Fibroblast of the aortic adventitia (primary cell): Measurements from ENCODE around the gene SLC28A3. TPM values are rescaled to one million over a fixed set of nuclear protein-coding genes. Genes with fewer than 3 reads are reported as not detected.
"Not testable (repeated sequence)": the region's sequence is repeated elsewhere in the genome, so short reads cannot be mapped to it uniquely, and the experiment has no call there.

Experiments used
- DNase-seq: peaks from one replicate; pipeline ENCODE4 v3.0.0-alpha.2; 2010; ENCODE audit warnings: low read depth
- H3K4me3 ChIP-seq: 2 replicates; pipeline ENCODE4 v1.5.1; 2011; ENCODE audit warnings: low read depth, mild to moderate bottlenecking, control low read depth, low read length, moderate library complexity
- total RNA-seq: library from RNA; depleted of rRNA; stranded (reverse); fragments of >200 nt; gene quantifications from 2 replicates; pipeline ENCODE4 v1.2.3, GENCODE V29; 2012; ENCODE audit warnings: low replicate concordance
- TF ChIP-seq, protein P1 (sequence below): IDR thresholded peaks from 2 replicates; pipeline ENCODE4 v1.5.1; 2011; ENCODE audit warnings: mild to moderate bottlenecking, low read length, control low read depth, inconsistent platforms; ENCODE audit not compliant: insufficient read depth

The SLC28A3 gene, protein sequence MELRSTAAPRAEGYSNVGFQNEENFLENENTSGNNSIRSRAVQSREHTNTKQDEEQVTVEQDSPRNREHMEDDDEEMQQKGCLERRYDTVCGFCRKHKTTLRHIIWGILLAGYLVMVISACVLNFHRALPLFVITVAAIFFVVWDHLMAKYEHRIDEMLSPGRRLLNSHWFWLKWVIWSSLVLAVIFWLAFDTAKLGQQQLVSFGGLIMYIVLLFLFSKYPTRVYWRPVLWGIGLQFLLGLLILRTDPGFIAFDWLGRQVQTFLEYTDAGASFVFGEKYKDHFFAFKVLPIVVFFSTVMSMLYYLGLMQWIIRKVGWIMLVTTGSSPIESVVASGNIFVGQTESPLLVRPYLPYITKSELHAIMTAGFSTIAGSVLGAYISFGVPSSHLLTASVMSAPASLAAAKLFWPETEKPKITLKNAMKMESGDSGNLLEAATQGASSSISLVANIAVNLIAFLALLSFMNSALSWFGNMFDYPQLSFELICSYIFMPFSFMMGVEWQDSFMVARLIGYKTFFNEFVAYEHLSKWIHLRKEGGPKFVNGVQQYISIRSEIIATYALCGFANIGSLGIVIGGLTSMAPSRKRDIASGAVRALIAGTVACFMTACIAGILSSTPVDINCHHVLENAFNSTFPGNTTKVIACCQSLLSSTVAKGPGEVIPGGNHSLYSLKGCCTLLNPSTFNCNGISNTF
- 0.16 and 0.36 TPM in 2 replicates for total RNA-seq

DNA sequence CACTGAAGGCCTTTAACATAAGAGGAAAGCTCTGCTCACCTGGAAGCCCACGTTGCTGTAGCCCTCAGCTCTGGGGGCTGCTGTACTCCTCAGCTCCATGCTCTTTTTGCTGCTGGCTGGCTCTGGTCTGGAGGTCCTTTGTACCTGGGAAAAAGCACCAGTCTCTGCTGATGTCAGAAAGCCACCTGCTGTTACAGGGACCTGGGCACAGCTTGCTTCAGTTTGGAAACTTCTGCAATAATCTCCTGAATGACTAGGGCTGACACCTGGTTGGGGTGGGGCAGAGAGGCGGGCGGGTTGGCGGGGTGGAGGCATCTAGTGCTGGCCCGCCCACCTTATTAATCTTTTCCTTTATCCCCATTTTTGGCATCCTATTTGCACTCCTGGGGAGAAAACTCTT lies at the start of gene SLC28A3:
TSS of gene SLC28A3 (minus strand) at position 224 of the 400 bp plus-strand sequence. CDS start at position 99, 125 bp downstream.
- TF ChIP-seq, protein P1, sequence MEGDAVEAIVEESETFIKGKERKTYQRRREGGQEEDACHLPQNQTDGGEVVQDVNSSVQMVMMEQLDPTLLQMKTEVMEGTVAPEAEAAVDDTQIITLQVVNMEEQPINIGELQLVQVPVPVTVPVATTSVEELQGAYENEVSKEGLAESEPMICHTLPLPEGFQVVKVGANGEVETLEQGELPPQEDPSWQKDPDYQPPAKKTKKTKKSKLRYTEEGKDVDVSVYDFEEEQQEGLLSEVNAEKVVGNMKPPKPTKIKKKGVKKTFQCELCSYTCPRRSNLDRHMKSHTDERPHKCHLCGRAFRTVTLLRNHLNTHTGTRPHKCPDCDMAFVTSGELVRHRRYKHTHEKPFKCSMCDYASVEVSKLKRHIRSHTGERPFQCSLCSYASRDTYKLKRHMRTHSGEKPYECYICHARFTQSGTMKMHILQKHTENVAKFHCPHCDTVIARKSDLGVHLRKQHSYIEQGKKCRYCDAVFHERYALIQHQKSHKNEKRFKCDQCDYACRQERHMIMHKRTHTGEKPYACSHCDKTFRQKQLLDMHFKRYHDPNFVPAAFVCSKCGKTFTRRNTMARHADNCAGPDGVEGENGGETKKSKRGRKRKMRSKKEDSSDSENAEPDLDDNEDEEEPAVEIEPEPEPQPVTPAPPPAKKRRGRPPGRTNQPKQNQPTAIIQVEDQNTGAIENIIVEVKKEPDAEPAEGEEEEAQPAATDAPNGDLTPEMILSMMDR, result no peak
- H3K4me3 ChIP-seq, result no peak within 1 kb of the TSS
- DNase-seq, result no peak

- DNase-seq, H3K4me3 ChIP-seq: not testable (repeated sequence)
Measured at GRCh38 chr9:84390254-84390653, 49.7 kb upstream of the SLC28A3 start.

DNA sequence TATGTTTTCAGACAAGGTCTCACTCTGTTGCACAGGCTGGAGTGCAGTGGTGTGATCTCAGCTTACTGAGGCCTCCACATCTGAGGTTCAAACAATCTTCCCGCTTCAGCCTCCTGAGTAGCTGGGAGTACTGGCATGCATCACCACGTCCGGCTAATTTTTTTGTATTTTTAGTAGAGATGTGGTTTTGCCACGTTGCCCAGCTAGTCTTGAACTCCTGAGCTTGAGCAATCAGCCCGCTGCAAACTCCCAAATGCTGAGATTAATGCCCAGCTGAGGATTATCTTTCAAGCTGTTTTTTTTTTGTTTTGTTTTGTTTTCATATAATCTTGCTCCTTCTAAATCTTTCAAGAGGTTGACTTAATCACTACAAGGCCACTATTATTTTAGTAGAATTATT lies 47.3 kb upstream of the SLC28A3 start:
- no peak for DNase-seq
- TF ChIP-seq, protein P1, result no peak
- H3K4me3 ChIP-seq, result no peak overlapping the region

GRCh38 chr9:84386753-84387152 lies 46.2 kb upstream of the SLC28A3 start:
- TF ChIP-seq, protein P1, result no peak
- H3K4me3 ChIP-seq, result no peak overlapping the region
- DNase-seq, result no peak

GRCh38 chr9:84385386-84386040 lies 45.0 kb upstream of the SLC28A3 start:
- TF ChIP-seq, protein P1, result no peak
- DNase-seq, result no peak
- H3K4me3 ChIP-seq, result no peak overlapping the region

- TF ChIP-seq, protein P1, result no peak
- DNase-seq, result no peak
- H3K4me3 ChIP-seq, result no peak overlapping the region
Measured at GRCh38 chr9:84384617-84385016, 44.1 kb upstream of the SLC28A3 start.

- no peak overlapping the region for H3K4me3 ChIP-seq
- DNase-seq, result no peak
- TF ChIP-seq, protein P1, result no peak
Measured at GRCh38 chr9:84383178-84383577, 42.6 kb upstream of the SLC28A3 start.
